ENCODE data around the gene RNU6-7.
A peak's percentile ranks its signal among the peaks of the same experiment; 100 is the strongest.

Gene RNU6-7

GRCh38 chr14:32226056-32226455, 24.2 kb downstream of the RNU6-7 start:
- no peak for DNase-seq (ENCODE audit: extremely low spot score)
- TF ChIP-seq CTCF (IDR thresholded peaks at IDR 0.05; ENCODE audit: control extremely low read depth, extremely low read depth, low read depth, missing control alignments): no peak
- ChIA-PET CTCF (no interaction called here), POLR2A (no interaction called here)

DNA sequence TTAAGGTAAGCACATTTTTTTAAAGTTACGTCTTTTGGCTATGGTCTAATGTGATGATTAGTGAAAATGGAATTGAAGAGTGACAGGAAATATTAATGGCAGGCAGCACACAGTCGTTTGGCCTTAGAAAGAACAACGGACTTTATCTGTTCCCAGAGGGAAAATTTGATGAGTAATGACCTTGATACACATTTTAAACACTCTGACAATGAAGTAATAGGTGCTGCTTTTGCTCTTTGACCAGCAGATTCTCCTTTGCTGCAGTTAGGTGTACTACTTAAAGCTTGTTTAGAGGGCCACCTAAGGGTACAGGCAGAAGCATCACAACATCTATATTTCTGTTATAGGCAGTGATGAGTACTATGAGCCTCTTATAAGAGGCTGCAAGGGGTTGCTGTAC, 28.3 kb downstream of the RNU6-7 start:
- ChIA-PET CTCF (interaction anchor here (1.1 to 2.2 kb wide), 2 partner anchors 10 to 156 kb away, joined by 3 to 5 read pairs; no protein-coding TSS in a partner anchor), POLR2A (no interaction called here)
- DNase-seq (ENCODE audit: extremely low spot score): no peak
- peak; percentile 13 for TF ChIP-seq CTCF (IDR thresholded peaks at IDR 0.05; ENCODE audit: control extremely low read depth, extremely low read depth, low read depth, missing control alignments)

GRCh38 chr14:32230695-32231280, 28.9 kb downstream of the RNU6-7 start:
- no peak for DNase-seq (ENCODE audit: extremely low spot score)
- no peak for TF ChIP-seq CTCF (IDR thresholded peaks at IDR 0.05; ENCODE audit: control extremely low read depth, extremely low read depth, low read depth, missing control alignments)
- ChIA-PET POLR2A (no interaction called here), CTCF (interaction anchor here (1.1 to 2.2 kb wide), 2 partner anchors 11 to 157 kb away, joined by 3 to 5 read pairs; no protein-coding TSS in a partner anchor)

DNA sequence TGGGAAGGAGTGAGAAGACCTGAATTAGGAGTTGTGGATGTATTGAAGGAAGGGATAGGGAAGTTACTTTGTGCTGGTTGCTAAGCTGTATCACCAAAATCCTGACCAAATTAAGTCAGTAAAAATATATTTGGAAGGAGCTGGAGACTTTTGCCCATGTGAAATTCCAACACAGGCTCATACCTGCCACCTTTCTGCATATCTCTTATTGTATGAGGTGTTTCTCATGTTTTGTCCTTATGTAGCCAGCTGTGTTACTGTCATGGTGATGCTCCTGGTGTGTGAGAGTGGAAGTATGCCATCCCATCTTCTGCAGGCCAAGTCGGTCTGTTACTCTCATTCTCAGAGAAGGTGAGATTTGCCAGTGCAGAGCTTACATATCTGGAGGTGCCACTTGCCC, 30.6 kb downstream of the RNU6-7 start:
- ChIA-PET POLR2A (no interaction called here), CTCF (no interaction called here)
- TF ChIP-seq CTCF (IDR thresholded peaks at IDR 0.05; ENCODE audit: control extremely low read depth, extremely low read depth, low read depth, missing control alignments): no peak
- no peak for DNase-seq (ENCODE audit: extremely low spot score)

DNA sequence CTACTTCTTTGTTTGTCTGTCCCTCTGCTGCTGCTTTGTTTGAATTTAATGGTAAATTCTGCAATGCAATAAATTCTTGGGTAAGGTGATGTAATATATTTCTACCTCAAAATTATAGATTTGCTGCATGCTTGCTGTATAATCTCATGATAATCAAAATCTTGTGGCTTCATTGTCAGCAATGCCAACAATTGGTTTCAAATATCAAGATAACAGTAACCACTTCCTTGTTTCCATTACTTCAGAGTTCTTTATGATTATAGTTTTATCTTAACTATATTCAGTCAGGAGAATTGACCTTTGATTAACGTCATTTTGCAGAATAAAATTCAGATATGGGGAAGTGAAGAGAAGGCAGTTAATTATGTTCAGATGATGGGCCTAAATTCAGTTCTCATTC, 31.4 kb downstream of the RNU6-7 start:
- DNase-seq (ENCODE audit: extremely low spot score): no peak
- ChIA-PET POLR2A (no interaction called here), CTCF (no interaction called here)
- no peak for TF ChIP-seq CTCF (IDR thresholded peaks at IDR 0.05; ENCODE audit: control extremely low read depth, extremely low read depth, low read depth, missing control alignments)

DNA sequence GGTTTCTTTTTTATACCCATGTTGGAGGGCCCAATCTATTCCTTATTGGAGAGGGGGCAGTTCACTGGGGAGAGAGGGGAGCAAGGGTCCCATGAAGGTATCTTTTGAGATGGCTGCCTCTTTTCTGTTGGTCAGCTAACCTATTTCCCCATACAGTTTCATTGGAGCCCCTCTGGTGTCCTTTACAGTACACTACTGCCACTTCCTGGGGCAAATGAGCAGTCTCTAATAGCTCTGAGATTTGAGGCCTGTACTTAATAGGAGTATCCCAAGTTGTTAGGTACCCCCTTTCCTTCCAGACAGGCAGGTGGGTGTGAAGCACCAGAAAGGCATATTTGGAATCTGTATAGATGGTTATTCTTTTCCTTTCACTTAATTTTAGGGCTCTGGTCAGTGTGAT, 42.6 kb downstream of the RNU6-7 start:
- ChIA-PET CTCF (interaction anchor here (1.0 to 3.0 kb wide), 3 partner anchors 10 to 318 kb away, joined by 3 to 13 read pairs (median 11); no protein-coding TSS in a partner anchor), POLR2A (no interaction called here)
- TF ChIP-seq CTCF (IDR thresholded peaks at IDR 0.05; ENCODE audit: control extremely low read depth, extremely low read depth, low read depth, missing control alignments): peak; percentile 28
- DNase-seq (ENCODE audit: extremely low spot score): no peak

Data from GM10248 (cell line).